ENCODE measurements around the gene DDR1.
"Not testable (repeated sequence)": the region's sequence is repeated elsewhere in the genome, so short reads cannot be mapped to it uniquely, and the experiment has no call there.

The DDR1 gene

GRCh38 chr6:30895343-30895742 is 11.0 kb downstream of the DDR1 start:
- ChIA-PET POLR2A (interaction anchor here (0.6 kb wide), 1 partner anchor 339 kb away, joined by 3 read pairs; no protein-coding TSS in a partner anchor), CTCF (no interaction called here)
- no peak for TF ChIP-seq SP1 (IDR thresholded peaks at IDR 0.05)
- no peak for TF ChIP-seq ELF4 (IDR thresholded peaks at IDR 0.05)
- no peak for TF ChIP-seq PKNOX1 (IDR thresholded peaks at IDR 0.05)
- no peak for TF ChIP-seq SUZ12 (IDR thresholded peaks at IDR 0.05)
- no peak for TF ChIP-seq FOXA1 (IDR thresholded peaks at IDR 0.05)
- no peak for TF ChIP-seq FOXK2 (IDR thresholded peaks at IDR 0.05)
- no peak for TF ChIP-seq HDGF (IDR thresholded peaks at IDR 0.05; ENCODE audit: borderline replicate concordance)
- TF ChIP-seq NFRKB (IDR thresholded peaks at IDR 0.05): no peak
- no peak for TF ChIP-seq TARDBP (IDR thresholded peaks at IDR 0.05)
- no peak for TF ChIP-seq L3MBTL2 (conservative IDR thresholded peaks at IDR 0.05)
- TF ChIP-seq FOXM1 (IDR thresholded peaks at IDR 0.05; ENCODE audit: borderline replicate concordance): no peak
- TF ChIP-seq ARNT (IDR thresholded peaks at IDR 0.05): no peak
- no peak for TF ChIP-seq BHLHE40 (IDR thresholded peaks at IDR 0.05; ENCODE audit: borderline replicate concordance)
- no peak for DNase-seq (ENCODE audit: extremely low spot score)

GRCh38 chr6:30896541-30896940 is 12.2 kb downstream of the DDR1 start:
- POLR2A ChIA-PET: interaction anchor here (0.8 to 1.5 kb wide), 3 partner anchors 10 to 11 kb away, joined by 3 to 5 read pairs (median 4); partner anchors contain the start of gene GTF2H4
- TF ChIP-seq FOXM1 (IDR thresholded peaks at IDR 0.05; ENCODE audit: borderline replicate concordance): no peak
- TF ChIP-seq ARNT (IDR thresholded peaks at IDR 0.05): no peak
- TF ChIP-seq ZNF384 (IDR thresholded peaks at IDR 0.05): no peak
- no peak for TF ChIP-seq HDGF (IDR thresholded peaks at IDR 0.05; ENCODE audit: borderline replicate concordance)
- TF ChIP-seq NFRKB (IDR thresholded peaks at IDR 0.05): no peak
- TF ChIP-seq L3MBTL2 (conservative IDR thresholded peaks at IDR 0.05): no peak
- no peak for TF ChIP-seq TARDBP (IDR thresholded peaks at IDR 0.05)
- TF ChIP-seq ELF4 (IDR thresholded peaks at IDR 0.05): no peak
- TF ChIP-seq SP1 (IDR thresholded peaks at IDR 0.05): no peak
- no peak for TF ChIP-seq CTBP1 (IDR thresholded peaks at IDR 0.05; ENCODE audit: borderline replicate concordance)
- TF ChIP-seq FOXA1 (IDR thresholded peaks at IDR 0.05): no peak
- no peak for TF ChIP-seq BHLHE40 (IDR thresholded peaks at IDR 0.05; ENCODE audit: borderline replicate concordance)
- no peak for TF ChIP-seq FOXK2 (IDR thresholded peaks at IDR 0.05)
- TF ChIP-seq LEF1 (IDR thresholded peaks at IDR 0.05; ENCODE audit: borderline replicate concordance): no peak
- no peak for TF ChIP-seq SUZ12 (IDR thresholded peaks at IDR 0.05)
- no peak for TF ChIP-seq PKNOX1 (IDR thresholded peaks at IDR 0.05)
- CTCF ChIA-PET: interaction anchor here (1.1 kb wide), 1 partner anchor 17 kb away, joined by 4 read pairs; the partner anchor contains the start of gene VARS2
- DNase-seq (ENCODE audit: extremely low spot score): no peak

- ChIA-PET POLR2A (interaction anchor here (1.5 kb wide), 1 partner anchor 10 kb away, joined by 4 read pairs; the partner anchor contains the start of gene GTF2H4), CTCF (no interaction called here)
- no peak for DNase-seq (ENCODE audit: extremely low spot score)
- TF ChIP-seq PKNOX1 (IDR thresholded peaks at IDR 0.05): no peak
- TF ChIP-seq FOXK2 (IDR thresholded peaks at IDR 0.05): no peak
- no peak for TF ChIP-seq FOXM1 (IDR thresholded peaks at IDR 0.05; ENCODE audit: borderline replicate concordance)
Measured at GRCh38 chr6:30897882-30898281, 13.6 kb downstream of the DDR1 start.

GRCh38 chr6:30898750-30899360 is 14.5 kb downstream of the DDR1 start:
- ChIA-PET CTCF (interaction anchor here (0.6 kb wide), 1 partner anchor 310 kb away, joined by 4 read pairs; no protein-coding TSS in a partner anchor), POLR2A (interaction anchor here (1.5 kb wide), 1 partner anchor 9 kb away, joined by 4 read pairs; the partner anchor contains the start of gene GTF2H4)
- no peak for TF ChIP-seq SUZ12 (IDR thresholded peaks at IDR 0.05)
- TF ChIP-seq TARDBP (IDR thresholded peaks at IDR 0.05): no peak
- TF ChIP-seq ARNT (IDR thresholded peaks at IDR 0.05): no peak
- TF ChIP-seq BHLHE40 (IDR thresholded peaks at IDR 0.05; ENCODE audit: borderline replicate concordance): no peak
- no peak for TF ChIP-seq FOXM1 (IDR thresholded peaks at IDR 0.05; ENCODE audit: borderline replicate concordance)
- no peak for TF ChIP-seq ZNF384 (IDR thresholded peaks at IDR 0.05)
- no peak for TF ChIP-seq ELF4 (IDR thresholded peaks at IDR 0.05)
- TF ChIP-seq FOXA1 (IDR thresholded peaks at IDR 0.05): no peak
- no peak for TF ChIP-seq SP1 (IDR thresholded peaks at IDR 0.05)
- no peak for DNase-seq (ENCODE audit: extremely low spot score)

GRCh38 chr6:30900863-30901417 is 16.6 kb downstream of the DDR1 start:
- TF ChIP-seq ARNT (IDR thresholded peaks at IDR 0.05) (no peak), HDGF (IDR thresholded peaks at IDR 0.05; ENCODE audit: borderline replicate concordance) (no peak), CTBP1 (IDR thresholded peaks at IDR 0.05; ENCODE audit: borderline replicate concordance) (no peak), FOXK2 (IDR thresholded peaks at IDR 0.05) (no peak), SP1 (IDR thresholded peaks at IDR 0.05) (no peak), L3MBTL2 (conservative IDR thresholded peaks at IDR 0.05) (no peak), BHLHE40 (IDR thresholded peaks at IDR 0.05; ENCODE audit: borderline replicate concordance) (no peak), NFRKB (IDR thresholded peaks at IDR 0.05) (no peak), ZNF384 (IDR thresholded peaks at IDR 0.05) (no peak), FOXA1 (IDR thresholded peaks at IDR 0.05) (no peak)
- CTCF ChIA-PET: no interaction called here
- no peak for DNase-seq (ENCODE audit: extremely low spot score)
- POLR2A ChIA-PET: no interaction called here

- no peak for TF ChIP-seq SP1 (IDR thresholded peaks at IDR 0.05)
- TF ChIP-seq LEF1 (IDR thresholded peaks at IDR 0.05; ENCODE audit: borderline replicate concordance): no peak
- TF ChIP-seq PKNOX1 (IDR thresholded peaks at IDR 0.05): no peak
- no peak for TF ChIP-seq TARDBP (IDR thresholded peaks at IDR 0.05)
- no peak for TF ChIP-seq BHLHE40 (IDR thresholded peaks at IDR 0.05; ENCODE audit: borderline replicate concordance)
- no peak for TF ChIP-seq FOXA1 (IDR thresholded peaks at IDR 0.05)
- TF ChIP-seq FOXK2 (IDR thresholded peaks at IDR 0.05): no peak
- no peak for TF ChIP-seq HDGF (IDR thresholded peaks at IDR 0.05; ENCODE audit: borderline replicate concordance)
- TF ChIP-seq SUZ12 (IDR thresholded peaks at IDR 0.05): no peak
- TF ChIP-seq CTBP1 (IDR thresholded peaks at IDR 0.05; ENCODE audit: borderline replicate concordance): no peak
- TF ChIP-seq FOXM1 (IDR thresholded peaks at IDR 0.05; ENCODE audit: borderline replicate concordance): no peak
- no peak for TF ChIP-seq NFRKB (IDR thresholded peaks at IDR 0.05)
- TF ChIP-seq ZNF384 (IDR thresholded peaks at IDR 0.05): no peak
- no peak for TF ChIP-seq ELF4 (IDR thresholded peaks at IDR 0.05)
- no peak for TF ChIP-seq ARNT (IDR thresholded peaks at IDR 0.05)
- TF ChIP-seq L3MBTL2 (conservative IDR thresholded peaks at IDR 0.05): no peak
- POLR2A ChIA-PET: interaction anchor here (0.6 kb wide), 1 partner anchor 55 kb away, joined by 3 read pairs; no protein-coding TSS in a partner anchor
- CTCF ChIA-PET: no interaction called here
- no peak for DNase-seq (ENCODE audit: extremely low spot score)
Measured at GRCh38 chr6:30901436-30901835, 17.1 kb downstream of the DDR1 start.

GRCh38 chr6:30902196-30902595 is 17.9 kb downstream of the DDR1 start:
- POLR2A ChIA-PET; DNase-seq (ENCODE audit: extremely low spot score); CTCF ChIA-PET: not testable (repeated sequence)
